Loucy (cell line): ENCODE measurements around the gene SLC9A2.

Experiments
- H2AFZ ChIP-seq: fragments of 200-600 bp; sonication (generic); 2 replicates; pipeline ENCODE4 v1.6.0; 2016; ENCODE audit warnings: antibody characterized with exemption, mild to moderate bottlenecking, low read length, moderate library complexity
- H3F3A ChIP-seq: fragments of 200-600 bp; 2 replicates; pipeline ENCODE4 v1.6.0; 2016; ENCODE audit warnings: antibody characterized with exemption, low read depth, mild to moderate bottlenecking
- H3K27me3 ChIP-seq: fragments of 200-600 bp; sonication (generic); 2 replicates; pipeline ENCODE4 v1.6.1; 2014; ENCODE audit warnings: low read length, mild to moderate bottlenecking; ENCODE audit not compliant: insufficient read depth, poor library complexity, severe bottlenecking
- H3K36me3 ChIP-seq: fragments of 200-600 bp; sonication (generic); 2 replicates; pipeline ENCODE4 v1.6.1; 2016; ENCODE audit warnings: low read length; ENCODE audit not compliant: insufficient read depth
- H3K4me1 ChIP-seq: fragments of 200-600 bp; sonication (generic); 2 replicates; pipeline ENCODE4 v1.5.1; 2014; ENCODE audit warnings: low read length, mild to moderate bottlenecking; ENCODE audit not compliant: insufficient read depth, poor library complexity, severe bottlenecking
- H3K4me2 ChIP-seq: fragments of 200-600 bp; sonication (generic); 2 replicates; pipeline ENCODE4 v1.6.0; 2014; ENCODE audit warnings: antibody characterized with exemption, low read length, low read depth, mild to moderate bottlenecking; ENCODE audit not compliant: poor library complexity, severe bottlenecking
- H3K4me3 ChIP-seq: fragments of 200-600 bp; sonication (generic); 2 replicates; pipeline ENCODE4 v1.5.1; 2014; ENCODE audit warnings: low read length, mild to moderate bottlenecking, mixed read lengths; ENCODE audit not compliant: poor library complexity, severe bottlenecking
- H3K79me2 ChIP-seq: fragments of 200-600 bp; sonication (generic); 2 replicates; pipeline ENCODE4 v1.6.1; 2014; ENCODE audit warnings: low read length; ENCODE audit not compliant: insufficient read depth
- H3K9ac ChIP-seq: fragments of 200-600 bp; sonication (generic); 2 replicates; pipeline ENCODE4 v1.6.0; 2014; ENCODE audit warnings: mild to moderate bottlenecking, low read depth, low read length, moderate library complexity; ENCODE audit not compliant: poor library complexity, severe bottlenecking
- H3K9me2 ChIP-seq: fragments of 200-600 bp; sonication (generic); replicated peaks from 2 replicates; pipeline ENCODE4 v1.6.1; 2016; ENCODE audit warnings: low read depth, low read length, mixed read lengths
- H3K9me3 ChIP-seq: fragments of 200-600 bp; sonication (generic); 2 replicates; pipeline ENCODE4 v1.6.1; 2014; ENCODE audit warnings: mild to moderate bottlenecking, antibody characterized with exemption, low read length, low read depth; ENCODE audit not compliant: insufficient read depth
- H4K20me1 ChIP-seq: fragments of 200-600 bp; sonication (generic); 2 replicates; pipeline ENCODE4 v1.6.0; 2014; ENCODE audit warnings: antibody characterized with exemption, low read length, mild to moderate bottlenecking; ENCODE audit not compliant: insufficient read depth, poor library complexity, severe bottlenecking
- CTCF ChIP-seq: fragments of 200-600 bp; sonication (generic); conservative IDR thresholded peaks from 2 replicates; pipeline ENCODE4 v1.5.1; 2014; ENCODE audit warnings: mild to moderate bottlenecking, antibody characterized with exemption, low read length
- EZH2phosphoT487 ChIP-seq: fragments of 200-600 bp; IDR thresholded peaks from 2 replicates; pipeline ENCODE4 v1.6.1; 2018; ENCODE audit warnings: antibody characterized with exemption, mild to moderate bottlenecking, moderate library complexity, borderline replicate concordance

The SLC9A2 gene

DNA sequence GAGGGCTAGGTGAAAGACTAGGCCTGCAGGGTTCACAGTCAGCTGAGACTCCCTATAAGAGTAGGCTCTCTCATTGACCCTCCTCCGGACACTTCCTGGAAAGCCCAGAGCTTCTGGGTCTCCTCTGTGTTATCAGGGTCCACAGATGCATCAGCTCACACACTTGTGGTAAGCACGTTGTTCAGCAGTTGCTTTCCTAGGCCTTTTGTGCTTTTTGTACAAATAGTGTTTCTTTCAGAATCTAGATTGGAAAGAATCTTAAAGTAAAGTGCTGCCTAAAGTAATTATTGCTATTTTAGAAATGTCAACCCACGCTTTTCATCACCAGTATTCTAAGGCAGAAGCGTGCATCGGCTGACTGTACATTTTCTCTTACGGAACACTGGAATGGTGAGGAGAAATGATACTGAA lies 15.5 kb downstream of the SLC9A2 start:
- no peaks in the 10 kb centered on the region for H3K4me1 ChIP-seq
- no peak overlapping the region for H3K4me3 ChIP-seq
- no peaks in the 10 kb centered on the region for H3K79me2 ChIP-seq
- no peaks in the 10 kb centered on the region for H3F3A ChIP-seq
- TF ChIP-seq CTCF (no peak), EZH2phosphoT487 (no peak)
- no peak overlapping the region for H3K4me2 ChIP-seq
- H3K9me3 ChIP-seq = no peaks in the 10 kb centered on the region
- H3K36me3 ChIP-seq = no peaks in the 10 kb centered on the region
- no peaks in the 10 kb centered on the region for H3K27me3 ChIP-seq
- H2AFZ ChIP-seq = no peak overlapping the region
- H4K20me1 ChIP-seq = no peaks in the 10 kb centered on the region
- H3K9ac ChIP-seq = no peak overlapping the region
- H3K9me2 ChIP-seq = no peaks in the 10 kb centered on the region

GRCh38 chr2:102635317-102635716 lies 16.0 kb downstream of the SLC9A2 start:
- Histone ChIP-seq H3K4me3 (no peak overlapping the region), H3K27me3 (no peaks in the 10 kb centered on the region), H3K9ac (no peak overlapping the region), H4K20me1 (no peaks in the 10 kb centered on the region), H3K4me2 (no peak overlapping the region), H3K79me2 (no peaks in the 10 kb centered on the region), H3F3A (no peaks in the 10 kb centered on the region), H3K36me3 (no peaks in the 10 kb centered on the region), H3K9me3 (no peaks in the 10 kb centered on the region), H3K4me1 (no peaks in the 10 kb centered on the region), H3K9me2 (no peaks in the 10 kb centered on the region), H2AFZ (no peak overlapping the region)
- no peak for TF ChIP-seq CTCF

DNA sequence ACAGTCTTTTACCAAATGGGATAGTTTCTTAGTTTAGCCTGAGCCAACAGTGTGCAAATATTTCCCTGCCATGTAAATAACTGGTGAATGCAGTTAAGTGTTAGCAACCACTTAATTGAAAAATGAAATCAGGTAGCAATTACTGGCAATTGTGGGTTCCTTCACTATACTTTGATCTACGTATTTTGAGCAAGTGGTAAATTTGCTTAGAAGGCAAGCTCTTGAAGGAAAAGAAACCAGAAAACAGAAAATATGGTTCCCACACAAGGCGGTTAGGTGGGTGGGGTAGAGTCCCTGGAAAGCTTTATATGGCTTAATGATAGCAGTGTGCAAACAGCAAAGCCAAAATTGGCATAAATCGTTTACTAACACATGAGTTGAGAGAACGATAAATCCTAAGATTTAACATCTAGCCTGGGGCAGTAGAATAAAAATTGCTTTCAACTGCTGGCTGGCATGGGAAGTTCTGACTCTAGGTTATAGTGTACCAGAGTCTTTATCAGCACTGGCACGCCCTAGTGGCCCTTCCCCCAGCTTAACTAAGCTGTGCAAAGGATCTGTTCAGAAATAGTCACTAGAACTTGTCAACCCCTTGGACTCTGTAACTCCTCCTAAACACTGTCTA lies 17.0 kb downstream of the SLC9A2 start:
- H3K9ac ChIP-seq = no peak overlapping the region
- H3K79me2 ChIP-seq = no peaks in the 10 kb centered on the region
- no peaks in the 10 kb centered on the region for H3K9me2 ChIP-seq
- H3K4me2 ChIP-seq = no peak overlapping the region
- H4K20me1 ChIP-seq = no peaks in the 10 kb centered on the region
- H3K36me3 ChIP-seq = no peaks in the 10 kb centered on the region
- no peak overlapping the region for H2AFZ ChIP-seq
- no peaks in the 10 kb centered on the region for H3K9me3 ChIP-seq
- no peak overlapping the region for H3K4me3 ChIP-seq
- H3K27me3 ChIP-seq = no peaks in the 10 kb centered on the region
- TF ChIP-seq EZH2phosphoT487 (no peak), CTCF (no peak)
- no peaks in the 10 kb centered on the region for H3K4me1 ChIP-seq
- no peaks in the 10 kb centered on the region for H3F3A ChIP-seq
